Osteoblast (primary cell): ENCODE measurements around the gene ATRIP. TPM values are rescaled to one million over a fixed set of nuclear protein-coding genes. Genes with fewer than 3 reads are reported as not detected.

ENCODE experiments used
- DNase-seq: peaks from one replicate; pipeline ENCODE4 v3.0.0; 2011; ENCODE audit warnings: low spot score, mixed read lengths; ENCODE audit not compliant: insufficient read length; ENCODE audit errors: missing footprints
- H2AFZ ChIP-seq: 2 replicates; pipeline ENCODE4 v1.6.0; 2011; ENCODE audit warnings: mild to moderate bottlenecking, low read length
- H3K27ac ChIP-seq: 2 replicates; pipeline ENCODE4 v1.5.1; 2011; ENCODE audit warnings: mild to moderate bottlenecking, low read depth, low read length, moderate library complexity
- H3K27me3 ChIP-seq: 2 replicates; pipeline ENCODE4 v1.6.0; 2012; ENCODE audit warnings: mild to moderate bottlenecking, control low read depth, inconsistent platforms, low read length, moderate library complexity; ENCODE audit not compliant: insufficient read depth
- H3K36me3 ChIP-seq: 2 replicates; pipeline ENCODE4 v1.5.1; 2011; ENCODE audit warnings: mild to moderate bottlenecking, low read length, control low read depth, moderate library complexity; ENCODE audit not compliant: insufficient read depth
- H3K4me1 ChIP-seq: 2 replicates; pipeline ENCODE4 v1.5.1; 2011; ENCODE audit warnings: mild to moderate bottlenecking, low read length, control low read depth, moderate library complexity; ENCODE audit not compliant: insufficient read depth
- H3K4me2 ChIP-seq: 2 replicates; pipeline ENCODE4 v1.6.0; 2011; ENCODE audit warnings: mild to moderate bottlenecking, low read length; ENCODE audit not compliant: insufficient read depth
- H3K4me3 ChIP-seq: fragments of 200-600 bp; sonication (generic); 3 replicates; pipeline ENCODE4 v1.5.1; 2012; ENCODE audit warnings: mild to moderate bottlenecking, low read length, inconsistent platforms; ENCODE audit not compliant: insufficient read depth
- H3K79me2 ChIP-seq: 2 replicates; pipeline ENCODE4 v1.6.0; 2012; ENCODE audit warnings: mild to moderate bottlenecking, low read length, control low read depth, inconsistent platforms; ENCODE audit not compliant: insufficient read depth
- H3K9me3 ChIP-seq: 2 replicates; pipeline ENCODE4 v1.5.1; 2011; ENCODE audit warnings: low read depth, low read length, control low read depth
- H4K20me1 ChIP-seq: 2 replicates; pipeline ENCODE4 v1.6.0; 2012; ENCODE audit warnings: mild to moderate bottlenecking, low read length, control low read depth; ENCODE audit not compliant: insufficient read depth
- CTCF ChIP-seq: IDR thresholded peaks from 2 replicates; pipeline ENCODE4 v1.5.1; 2011; ENCODE audit warnings: mild to moderate bottlenecking, low read depth, low read length, moderate library complexity; ENCODE audit errors: extremely low read depth
- total RNA-seq: library from RNA; depleted of rRNA; stranded (reverse); fragments of >200 nt; gene quantifications from 2 replicates; pipeline ENCODE4 v1.2.3, GENCODE V29; 2012

The ATRIP gene
- total RNA-seq, 1 donor = 5.1 TPM

- Histone ChIP-seq H3K36me3 (peaks cover 26% of the 10 kb centered on the region), H3K4me1 (peaks cover 13% of the 10 kb centered on the region), H3K79me2 (peaks cover 45% of the 10 kb centered on the region), H3K4me3 (peak overlapping the region; percentile 85), H3K4me2 (peak overlapping the region; percentile 86), H3K9me3 (no peaks in the 10 kb centered on the region), H2AFZ (peak overlapping the region; percentile 91), H4K20me1 (peaks cover 9% of the 10 kb centered on the region), H3K27me3 (no peaks in the 10 kb centered on the region), H3K27ac (peak overlapping the region; percentile 64)
- DNase-seq = peak; percentile 87
- no peak for TF ChIP-seq CTCF
These were observed 6.0 kb upstream of the ATRIP start for GRCh38 chr3:48440590-48440958.

GRCh38 chr3:48441940-48442339 is 4.6 kb upstream of the ATRIP start:
- H3K79me2 ChIP-seq = peaks cover 53% of the 10 kb centered on the region

GRCh38 chr3:48445277-48445882 is 1.2 kb upstream of the ATRIP start:
- peak; percentile 48 for DNase-seq
- Histone ChIP-seq H3K4me3 (no peak overlapping the region), H2AFZ (no peak overlapping the region), H3K4me2 (peak overlapping the region; percentile 91), H3K27ac (no peak overlapping the region), H3K36me3 (peaks cover 26% of the 10 kb centered on the region), H3K27me3 (no peaks in the 10 kb centered on the region), H4K20me1 (peaks cover 9% of the 10 kb centered on the region), H3K4me1 (peaks cover 23% of the 10 kb centered on the region), H3K9me3 (no peaks in the 10 kb centered on the region), H3K79me2 (peaks cover 53% of the 10 kb centered on the region)
- no peak for TF ChIP-seq CTCF

More at GRCh38 chr3:48441940-48442339, 4.6 kb upstream of the ATRIP start:
- Histone ChIP-seq H3K4me2 (peak overlapping the region; percentile 86), H2AFZ (no peak overlapping the region), H4K20me1 (peaks cover 9% of the 10 kb centered on the region), H3K27me3 (no peaks in the 10 kb centered on the region), H3K4me1 (peaks cover 19% of the 10 kb centered on the region), H3K9me3 (no peaks in the 10 kb centered on the region), H3K36me3 (peaks cover 26% of the 10 kb centered on the region), H3K27ac (no peak overlapping the region), H3K4me3 (no peak overlapping the region)
- no peak for DNase-seq
- no peak for TF ChIP-seq CTCF

GRCh38 chr3:48446043-48446424 is 503 bp upstream of the ATRIP start:
- peaks cover 47% of the 10 kb centered on the region for H3K79me2 ChIP-seq

More at GRCh38 chr3:48446043-48446424, 503 bp upstream of the ATRIP start:
- TF ChIP-seq CTCF = no peak
- H3K4me3 ChIP-seq = peak overlapping the region; percentile 90
- no peaks in the 10 kb centered on the region for H3K9me3 ChIP-seq
- H3K4me1 ChIP-seq = peaks cover 23% of the 10 kb centered on the region
- peaks cover 6% of the 10 kb centered on the region for H4K20me1 ChIP-seq
- peak overlapping the region; percentile 93 for H2AFZ ChIP-seq
- peak overlapping the region; percentile 59 for H3K27ac ChIP-seq
- peak; percentile 58 for DNase-seq
- H3K36me3 ChIP-seq = peaks cover 26% of the 10 kb centered on the region
- H3K4me2 ChIP-seq = peak overlapping the region; percentile 91
- H3K27me3 ChIP-seq = no peaks in the 10 kb centered on the region
